RPMI8226 (cell line): ENCODE results near the gene SLC35B2.

ENCODE experiments used
- DNase-seq: peaks from one replicate; pipeline ENCODE4 v3.0.0-alpha.2; 2015

SLC35B2 gene

DNA sequence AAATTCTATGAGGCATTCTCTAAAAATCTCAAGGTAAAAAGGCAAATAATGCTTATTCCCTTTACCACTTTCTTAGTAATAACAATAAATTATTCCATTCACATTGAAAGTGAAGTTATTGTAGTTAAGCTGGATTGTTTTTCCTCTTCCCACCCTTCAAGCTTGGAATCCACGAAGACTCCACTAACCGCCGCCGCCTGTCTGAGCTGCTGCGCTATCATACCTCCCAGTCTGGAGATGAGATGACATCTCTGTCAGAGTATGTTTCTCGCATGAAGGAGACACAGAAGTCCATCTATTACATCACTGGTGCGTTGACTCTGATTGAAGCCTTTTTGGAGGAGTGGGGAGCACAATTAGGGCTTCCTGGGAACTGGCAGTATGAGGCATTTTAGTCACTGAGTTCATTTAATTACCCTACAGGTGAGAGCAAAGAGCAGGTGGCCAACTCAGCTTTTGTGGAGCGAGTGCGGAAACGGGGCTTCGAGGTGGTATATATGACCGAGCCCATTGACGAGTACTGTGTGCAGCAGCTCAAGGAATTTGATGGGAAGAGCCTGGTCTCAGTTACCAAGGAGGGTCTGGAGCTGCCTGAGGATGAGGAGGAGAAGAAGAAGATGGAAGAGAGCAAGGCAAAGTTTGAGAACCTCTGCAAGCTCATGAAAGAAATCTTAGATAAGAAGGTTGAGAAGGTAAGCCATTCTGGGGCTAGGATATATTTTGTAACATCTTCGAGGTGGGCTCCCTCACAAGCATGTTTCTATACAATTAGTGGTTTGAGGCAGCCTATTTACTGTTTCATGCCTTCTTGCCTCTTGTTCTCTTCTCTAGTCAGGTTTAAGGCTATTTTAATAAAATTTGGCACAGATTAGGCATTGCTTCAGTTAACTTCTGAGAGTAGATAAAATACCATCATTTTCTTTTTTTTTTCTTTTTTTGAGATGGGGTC, 5.5 kb downstream of the SLC35B2 start:
- DNase-seq, result no peak

DNA sequence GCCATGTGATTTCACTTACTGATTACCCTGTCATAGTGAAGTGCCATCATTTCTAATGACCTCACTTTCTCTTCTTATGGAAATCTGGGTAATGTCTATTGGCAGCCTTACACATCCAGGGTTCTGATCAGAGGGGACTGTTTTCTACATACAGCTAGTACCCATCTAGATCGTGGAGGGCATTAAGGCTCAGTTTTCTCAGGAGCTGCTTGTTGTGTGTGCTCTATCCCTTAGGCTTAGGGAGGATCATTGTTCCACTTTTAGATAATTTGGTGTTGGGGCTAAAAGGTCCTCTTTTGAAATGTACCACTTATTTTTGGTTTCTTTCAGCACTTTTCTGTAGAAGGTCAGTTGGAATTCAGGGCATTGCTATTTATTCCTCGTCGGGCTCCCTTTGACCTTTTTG, 6.6 kb downstream of the SLC35B2 start:
- DNase-seq, result no peak

DNA sequence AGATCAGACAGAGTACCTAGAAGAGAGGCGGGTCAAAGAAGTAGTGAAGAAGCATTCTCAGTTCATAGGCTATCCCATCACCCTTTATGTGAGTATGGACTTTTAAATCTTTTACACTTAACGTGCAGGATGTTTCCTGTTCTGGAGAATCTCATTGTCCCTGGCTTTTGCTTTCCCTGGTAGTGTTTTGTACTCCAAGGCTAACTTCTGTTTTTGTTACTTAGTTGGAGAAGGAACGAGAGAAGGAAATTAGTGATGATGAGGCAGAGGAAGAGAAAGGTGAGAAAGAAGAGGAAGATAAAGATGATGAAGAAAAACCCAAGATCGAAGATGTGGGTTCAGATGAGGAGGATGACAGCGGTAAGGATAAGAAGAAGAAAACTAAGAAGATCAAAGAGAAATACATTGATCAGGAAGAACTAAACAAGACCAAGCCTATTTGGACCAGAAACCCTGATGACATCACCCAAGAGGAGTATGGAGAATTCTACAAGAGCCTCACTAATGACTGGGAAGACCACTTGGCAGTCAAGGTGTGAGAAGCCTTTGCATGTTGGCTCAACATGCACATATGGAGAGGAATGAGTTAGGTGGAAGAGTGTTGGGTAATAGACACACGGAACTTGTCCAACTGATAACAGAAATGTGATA, 7.1 kb downstream of the SLC35B2 start:
- no peak for DNase-seq

DNA sequence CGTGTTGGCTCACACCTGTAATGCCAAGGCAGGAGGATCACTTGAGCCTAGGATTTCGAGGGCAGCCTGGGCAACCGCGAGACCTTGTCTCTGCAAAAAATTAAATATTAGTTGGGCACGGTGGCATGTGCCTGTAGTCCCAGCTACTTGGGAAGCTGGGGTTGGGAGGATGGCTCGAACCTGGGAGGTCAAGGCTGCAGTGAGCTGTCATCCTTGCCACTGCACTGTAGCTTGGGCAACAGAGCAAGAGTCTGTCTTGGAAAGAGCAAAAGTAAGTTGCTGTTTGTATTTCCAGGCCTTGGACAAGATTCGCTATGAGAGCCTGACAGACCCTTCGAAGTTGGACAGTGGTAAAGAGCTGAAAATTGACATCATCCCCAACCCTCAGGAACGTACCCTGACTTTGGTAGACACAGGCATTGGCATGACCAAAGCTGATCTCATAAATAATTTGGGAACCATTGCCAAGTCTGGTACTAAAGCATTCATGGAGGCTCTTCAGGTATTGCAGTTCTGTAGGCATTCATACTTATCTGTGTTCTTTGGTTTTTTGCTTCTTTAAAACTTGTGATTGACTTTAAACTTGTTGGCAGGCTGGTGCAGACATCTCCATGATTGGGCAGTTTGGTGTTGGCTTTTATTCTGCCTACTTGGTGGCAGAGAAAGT, 8.1 kb downstream of the SLC35B2 start:
- no peak for DNase-seq

DNA sequence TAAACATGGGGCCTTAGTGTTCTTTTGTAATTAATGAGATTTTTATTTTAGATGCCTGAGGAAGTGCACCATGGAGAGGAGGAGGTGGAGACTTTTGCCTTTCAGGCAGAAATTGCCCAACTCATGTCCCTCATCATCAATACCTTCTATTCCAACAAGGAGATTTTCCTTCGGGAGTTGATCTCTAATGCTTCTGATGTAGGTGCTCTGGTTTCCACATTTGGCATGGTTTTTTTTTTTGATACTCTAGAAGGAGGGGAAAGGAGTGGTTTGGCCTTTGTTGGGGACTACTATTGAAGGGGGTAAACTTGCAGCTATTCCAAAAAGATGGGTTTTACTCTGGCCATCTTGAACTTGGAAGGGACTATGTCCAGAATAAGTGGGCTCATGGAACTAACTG, 8.7 kb downstream of the SLC35B2 start:
- no peak for DNase-seq

DNA sequence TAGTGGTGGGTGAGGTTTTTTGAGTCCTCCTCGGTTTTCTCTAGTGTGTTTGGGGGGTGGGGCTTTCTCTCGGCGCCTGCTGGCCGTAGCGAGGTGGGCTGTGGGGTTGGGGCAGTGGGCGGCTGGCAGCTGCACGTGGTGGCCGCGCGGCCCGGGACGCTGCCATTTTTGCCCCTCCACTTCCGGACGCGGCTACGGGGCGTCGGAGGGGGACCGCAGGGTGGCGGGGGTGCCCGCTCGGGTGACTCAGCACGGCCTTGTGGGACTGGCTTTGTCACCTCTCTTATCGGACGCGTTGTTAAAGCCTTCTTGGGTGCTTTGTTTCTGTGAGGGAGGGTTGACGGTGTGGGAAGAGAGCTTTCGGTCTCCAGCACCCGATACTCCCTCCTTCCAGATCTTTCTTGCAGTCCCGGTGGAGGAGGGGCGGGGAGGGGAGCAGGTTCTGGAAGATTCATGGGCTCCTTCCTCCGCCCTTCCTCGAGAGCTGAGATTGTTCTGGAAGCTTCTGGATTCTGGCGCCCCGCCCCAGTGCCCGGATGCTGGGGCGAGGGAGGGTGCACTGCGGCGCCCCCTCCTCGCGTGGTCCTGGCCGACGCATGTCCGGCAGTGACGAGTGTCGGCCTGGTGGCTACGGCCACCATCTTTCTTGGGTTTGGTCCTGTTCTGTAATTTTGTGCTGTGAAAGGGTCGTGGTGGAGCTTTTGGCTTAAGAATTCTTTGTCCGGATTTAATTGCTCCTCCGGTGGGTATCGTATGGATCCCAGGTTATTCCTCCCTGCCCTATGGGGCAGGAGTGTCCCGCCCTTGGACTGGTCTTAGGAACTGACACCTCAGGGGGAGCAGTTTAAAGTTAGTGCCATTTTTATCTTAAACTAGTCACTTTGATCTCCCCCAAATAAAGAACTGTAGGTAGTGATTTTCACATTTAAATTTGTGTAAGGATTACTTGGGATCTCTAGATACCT, 9.7 kb downstream of the SLC35B2 start:
- DNase-seq, result peak; percentile 69

DNA sequence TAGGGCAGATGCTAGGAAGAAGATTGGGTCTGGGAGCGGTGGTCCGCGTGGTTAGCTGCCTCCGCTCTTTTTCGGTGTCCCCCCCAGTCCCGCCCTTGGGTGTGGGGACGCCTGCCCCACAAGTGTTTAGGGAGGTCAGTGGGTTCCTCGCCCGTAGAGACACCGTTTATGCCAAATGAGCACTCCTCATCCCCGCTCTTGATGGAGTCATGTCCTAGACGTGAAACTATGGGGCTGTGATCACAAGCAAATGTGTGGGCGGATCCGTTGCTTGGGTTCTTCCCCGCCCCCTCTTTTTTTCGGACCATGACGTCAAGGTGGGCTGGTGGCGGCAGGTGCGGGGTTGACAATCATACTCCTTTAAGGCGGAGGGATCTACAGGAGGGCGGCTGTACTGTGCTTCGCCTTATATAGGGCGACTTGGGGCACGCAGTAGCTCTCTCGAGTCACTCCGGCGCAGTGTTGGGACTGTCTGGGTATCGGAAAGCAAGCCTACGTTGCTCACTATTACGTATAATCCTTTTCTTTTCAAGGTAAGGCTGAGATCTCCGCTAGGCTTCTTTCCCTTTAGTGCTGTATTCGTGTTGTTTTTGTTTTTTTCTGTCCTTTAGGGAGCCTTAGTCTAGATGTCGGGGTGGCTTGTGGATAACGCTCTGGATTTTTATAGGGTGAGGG, 10.5 kb downstream of the SLC35B2 start, which contains the start of gene HSP90AB1:
Gene HSP90AB1 (plus strand): TSS at position 439 of the 675 bp plus-strand sequence. CDS start 1,529 bp downstream, outside the sequence.
- DNase-seq, result peak; percentile 98

DNA sequence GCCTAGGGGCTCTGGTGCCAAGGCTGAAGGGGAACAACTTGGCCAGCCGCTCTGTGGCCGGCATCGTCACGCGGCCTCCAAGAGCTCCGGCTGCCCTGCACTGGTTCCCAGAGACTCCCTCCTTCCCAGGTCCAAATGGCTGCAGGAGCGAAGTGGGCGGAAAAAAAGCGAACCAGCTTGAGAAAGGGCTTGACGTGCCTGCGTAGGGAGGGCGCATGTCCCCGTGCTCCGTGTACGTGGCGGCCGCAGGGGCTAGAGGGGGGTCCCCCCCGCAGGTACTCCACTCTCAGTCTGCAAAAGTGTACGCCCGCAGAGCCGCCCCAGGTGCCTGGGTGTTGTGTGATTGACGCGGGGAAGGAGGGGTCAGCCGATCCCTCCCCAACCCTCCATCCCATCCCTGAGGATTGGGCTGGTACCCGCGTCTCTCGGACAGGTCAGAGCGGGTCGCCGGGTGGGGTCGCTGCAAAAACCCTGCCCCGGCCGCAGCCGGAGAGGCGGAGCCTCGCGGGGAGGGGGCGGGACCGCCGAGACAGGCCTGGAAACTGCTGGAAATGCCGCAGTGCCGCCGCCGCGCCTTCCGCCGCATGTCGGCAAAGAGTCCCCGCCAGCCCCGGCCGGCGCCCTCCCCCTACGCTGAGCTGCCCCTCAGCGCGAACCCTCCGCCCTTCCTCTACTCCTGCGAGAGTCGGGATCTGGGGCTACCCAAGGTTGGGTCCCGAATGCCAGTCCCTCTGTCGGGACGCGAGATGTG, 11.2 kb downstream of the SLC35B2 start:
- DNase-seq, result peak; percentile 89

DNA sequence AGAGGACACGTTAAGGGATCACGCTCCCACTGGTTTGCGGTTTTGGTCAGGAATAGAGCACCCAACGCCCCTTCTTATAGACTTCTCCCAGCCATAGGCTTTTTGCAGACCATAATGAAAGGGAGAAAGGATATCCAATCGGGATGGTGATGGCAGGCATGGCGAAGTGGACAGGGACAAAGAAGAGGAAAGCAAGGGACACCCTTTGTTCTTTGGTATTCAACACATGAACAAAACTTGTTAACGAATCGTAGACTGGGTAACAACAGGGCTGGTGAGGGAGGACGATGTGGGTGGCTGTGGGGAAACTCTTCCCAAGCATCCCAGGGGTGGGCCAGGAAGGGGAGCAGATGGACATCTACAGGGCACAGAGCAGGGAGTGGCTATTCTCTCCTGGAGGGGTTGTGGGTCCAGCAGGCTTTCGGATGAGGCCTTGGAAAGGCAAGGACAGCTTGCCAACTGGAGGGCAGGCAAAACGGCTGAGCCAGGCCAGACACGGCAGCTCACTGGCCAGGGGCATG, 11.9 kb downstream of the SLC35B2 start:
- no peak for DNase-seq

DNA sequence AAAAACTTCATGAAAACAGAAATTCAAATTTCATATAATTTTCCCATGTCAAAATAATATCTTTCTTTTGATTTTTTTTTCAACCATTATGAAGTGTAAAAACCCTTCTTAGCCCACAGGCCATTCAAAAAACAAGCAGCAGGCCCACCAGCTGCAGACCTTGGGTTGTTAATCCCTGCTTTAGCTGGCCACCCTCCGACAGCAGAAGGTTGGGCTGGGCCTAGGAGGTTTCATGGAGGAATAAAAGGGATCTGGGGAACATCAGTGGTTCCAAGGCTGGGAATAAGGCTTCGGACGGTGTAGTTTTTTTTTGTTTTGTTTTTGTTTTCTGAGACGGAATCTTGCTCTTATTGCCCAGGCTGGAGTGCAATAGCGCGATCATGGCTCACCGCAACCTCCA, 14.0 kb downstream of the SLC35B2 start:
- no peak for DNase-seq

DNA sequence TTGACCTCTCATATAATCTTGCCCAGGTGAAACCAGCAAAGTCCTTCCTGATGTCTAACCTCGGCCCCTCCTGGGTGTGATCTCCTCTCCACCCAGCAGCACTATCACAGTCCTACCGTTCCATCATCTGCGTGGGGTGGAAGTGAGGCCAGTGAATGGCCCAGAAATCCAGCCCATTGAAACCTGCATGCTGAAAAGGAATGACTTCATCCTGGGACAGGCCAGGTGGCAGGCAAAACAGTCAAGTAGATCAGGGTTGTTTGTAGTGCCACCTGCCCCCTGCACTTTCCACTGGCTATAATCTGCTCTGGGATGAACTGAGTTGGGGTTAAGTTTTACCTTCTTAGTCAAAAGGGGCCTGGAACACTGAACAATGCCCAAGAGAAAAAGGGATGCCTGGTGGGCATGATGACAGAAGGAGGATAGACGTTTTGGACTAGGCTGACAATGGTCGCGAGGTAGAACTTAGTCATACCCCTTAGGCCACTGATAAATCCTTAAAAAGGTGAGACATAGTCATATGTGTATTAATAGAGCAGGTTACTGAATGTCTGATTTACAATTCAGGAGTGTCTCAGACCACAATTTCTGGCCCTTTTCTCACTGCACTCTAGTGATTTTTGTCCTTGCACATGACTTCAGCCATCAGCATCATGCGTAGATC, 18.5 kb downstream of the SLC35B2 start:
- no peak for DNase-seq

DNA sequence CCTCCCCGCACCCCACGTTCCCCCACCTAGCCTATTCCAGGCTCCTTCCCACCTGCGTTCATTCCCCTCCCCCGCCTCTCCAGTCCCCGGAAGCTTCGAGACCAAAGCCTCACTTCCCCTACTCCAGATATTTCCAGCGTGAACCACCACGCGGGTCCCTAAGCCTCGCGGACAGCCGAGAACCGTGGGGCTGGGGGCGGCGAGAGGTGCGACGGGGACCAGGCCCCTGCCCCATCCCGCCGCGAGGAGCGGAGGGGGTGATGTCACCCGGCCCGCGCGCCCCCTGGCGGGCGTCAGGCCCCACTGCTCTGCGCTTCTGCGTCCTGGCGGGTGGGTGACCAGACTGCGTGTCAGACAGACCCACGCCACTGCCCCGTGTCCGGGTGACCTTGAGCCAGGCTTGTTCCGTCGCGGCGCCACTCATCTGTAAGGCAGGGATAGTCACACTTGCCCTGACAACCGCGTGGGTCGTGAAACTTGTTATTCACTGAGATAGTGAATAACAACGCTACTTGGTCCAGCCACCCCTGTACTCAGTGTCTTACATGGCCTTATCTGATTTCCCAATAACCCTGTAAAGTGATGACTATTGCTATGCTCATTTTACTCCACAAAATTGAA, 19.4 kb downstream of the SLC35B2 start:
- peak; percentile 84 for DNase-seq

DNA sequence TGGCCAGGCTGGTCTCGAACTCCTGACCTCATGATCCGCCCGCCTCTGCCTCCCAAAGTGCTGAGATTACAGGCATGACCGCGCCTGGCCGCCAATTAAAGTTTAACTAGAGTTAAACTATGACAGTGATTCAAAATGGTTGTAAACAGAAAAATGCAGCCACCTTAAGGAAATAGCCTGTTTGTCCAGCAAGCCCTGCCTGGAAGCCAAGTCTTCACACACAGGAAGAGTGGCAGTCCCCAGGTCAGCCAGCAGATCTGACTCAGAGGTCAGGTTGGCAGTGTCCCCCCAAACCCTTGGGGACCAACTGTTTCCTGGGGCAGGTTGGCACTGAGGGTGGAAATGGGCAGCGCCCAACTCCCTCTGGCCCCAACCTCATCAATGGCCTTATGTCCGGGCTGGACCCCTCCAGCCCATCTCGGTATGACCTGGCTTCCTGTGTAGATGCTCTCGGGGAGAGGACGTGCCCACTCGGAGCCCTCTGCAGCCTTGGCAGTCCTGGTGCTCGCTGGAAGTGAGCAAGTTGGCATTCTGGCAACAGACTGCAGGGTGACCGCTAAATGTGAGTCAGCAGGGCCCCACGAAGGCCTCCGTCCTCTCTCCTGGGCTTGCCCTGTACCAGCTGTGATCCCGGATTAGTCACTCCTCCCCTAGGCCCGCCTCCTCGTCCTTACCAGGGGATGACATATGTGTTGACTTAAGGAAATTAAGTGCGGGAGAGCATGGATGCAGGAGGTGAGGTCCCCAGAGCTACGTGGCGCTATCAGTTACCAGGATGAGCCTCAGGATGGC, 20.1 kb downstream of the SLC35B2 start:
- DNase-seq, result peak; percentile 90

DNA sequence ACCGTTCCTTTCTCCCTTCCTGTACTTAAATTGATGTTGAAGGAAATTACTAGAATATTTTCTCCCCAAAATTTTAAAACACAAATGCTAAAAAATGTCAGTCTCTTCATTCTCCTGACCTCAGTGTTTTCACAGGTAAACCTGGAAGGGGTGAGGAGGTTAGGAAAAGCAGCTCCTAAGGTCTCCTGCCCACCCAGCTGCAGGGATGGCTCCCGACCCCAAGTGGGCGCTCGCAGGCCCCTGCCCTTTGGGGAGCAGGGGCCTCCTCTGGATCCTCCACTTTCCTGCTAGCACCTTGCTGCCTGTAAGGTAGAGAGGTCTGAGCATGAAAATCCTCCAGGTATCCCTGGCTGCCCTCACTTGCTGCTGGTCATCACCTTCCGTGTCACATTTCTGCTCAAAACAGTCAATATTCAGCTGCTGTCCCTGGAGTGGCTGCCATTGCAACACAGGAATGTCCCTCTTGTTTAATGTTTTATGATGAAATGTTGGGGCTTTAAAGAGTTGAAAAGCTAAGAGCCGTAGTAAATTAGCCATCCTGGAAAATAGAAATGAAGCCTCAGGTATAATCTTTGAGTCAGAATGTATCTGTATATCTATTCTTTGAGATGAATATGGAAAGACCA, 21.3 kb downstream of the SLC35B2 start:
- DNase-seq, result no peak

DNA sequence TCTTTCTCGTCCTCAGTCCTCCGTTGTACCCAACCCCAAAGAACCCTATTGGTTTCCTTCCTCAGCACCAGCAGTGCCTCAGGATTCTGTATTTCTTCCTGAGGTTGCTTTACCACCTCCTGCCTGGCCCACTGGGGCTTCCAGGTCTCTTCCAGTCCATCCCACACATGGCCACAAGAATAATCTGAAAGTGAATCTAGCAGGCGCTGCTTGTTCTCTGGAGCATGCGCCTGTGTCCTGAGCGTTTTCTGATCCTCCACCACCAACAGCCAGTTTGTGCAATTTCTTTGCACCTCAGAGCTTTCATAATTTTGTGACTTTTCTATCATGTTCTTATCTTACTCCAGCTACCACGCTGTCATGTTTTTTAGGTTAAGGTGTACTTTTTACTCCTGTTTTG, 22.1 kb downstream of the SLC35B2 start:
- DNase-seq, result no peak

DNA sequence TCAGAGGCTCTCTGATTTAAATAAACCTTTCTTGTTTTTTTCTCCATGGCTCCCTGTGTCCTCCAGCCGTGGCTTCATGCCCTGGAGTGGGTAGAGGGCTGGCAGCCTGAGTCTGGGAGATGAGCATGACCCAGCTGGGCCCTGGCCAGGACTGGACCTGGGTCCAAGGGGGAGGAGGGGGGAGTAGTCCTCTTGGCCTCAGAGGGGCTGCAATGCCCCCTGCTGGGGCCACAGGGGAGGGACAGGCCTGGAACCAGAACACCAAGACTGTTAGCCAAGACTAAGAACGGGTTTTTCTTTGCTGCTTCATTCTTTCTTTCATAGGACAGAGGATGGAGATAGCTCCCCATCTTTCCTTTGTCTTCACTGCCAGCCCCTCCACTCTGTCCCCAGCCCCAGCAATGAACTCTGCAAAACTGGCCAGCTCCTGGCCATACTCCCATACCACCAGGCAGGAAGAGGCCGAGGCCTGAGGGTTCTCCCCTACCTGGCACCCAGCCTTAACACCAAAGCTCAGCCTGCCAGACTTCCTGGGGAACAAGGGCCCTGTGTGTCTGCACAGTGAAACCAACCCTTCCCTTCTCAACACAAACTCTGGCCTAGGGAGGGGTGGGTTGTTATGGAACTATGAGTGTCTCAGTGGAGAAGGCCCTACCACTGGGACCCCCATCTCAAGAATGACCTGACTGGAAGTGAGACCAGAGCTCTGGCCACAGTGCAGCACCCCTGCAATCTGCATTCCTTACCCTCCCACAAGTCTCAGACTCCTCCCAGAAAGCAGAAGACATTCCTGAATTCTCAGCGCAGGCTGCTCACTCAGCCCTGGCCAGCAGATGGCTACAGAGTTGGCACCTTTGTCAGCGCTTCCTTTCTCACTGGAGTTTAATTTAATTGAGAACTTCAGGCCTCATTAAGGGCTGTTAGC, 23.0 kb downstream of the SLC35B2 start:
- DNase-seq, result no peak

DNA sequence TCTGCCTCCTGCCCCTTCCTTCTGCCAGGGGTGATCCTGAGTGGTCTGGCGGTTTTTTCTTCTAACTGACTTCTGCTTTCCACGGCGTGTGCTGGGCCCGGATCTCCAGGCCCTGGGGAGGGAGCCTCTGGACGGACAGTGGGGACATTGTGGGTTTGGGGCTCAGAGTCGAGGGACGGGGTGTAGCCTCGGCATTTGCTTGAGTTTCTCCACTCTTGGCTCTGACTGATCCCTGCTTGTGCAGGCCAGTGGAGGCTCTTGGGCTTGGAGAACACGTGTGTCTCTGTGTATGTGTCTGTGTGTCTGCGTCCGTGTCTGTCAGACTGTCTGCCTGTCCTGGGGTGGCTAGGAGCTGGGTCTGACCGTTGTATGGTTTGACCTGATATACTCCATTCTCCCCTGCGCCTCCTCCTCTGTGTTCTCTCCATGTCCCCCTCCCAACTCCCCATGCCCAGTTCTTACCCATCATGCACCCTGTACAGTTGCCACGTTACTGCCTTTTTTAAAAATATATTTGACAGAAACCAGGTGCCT, 23.7 kb downstream of the SLC35B2 start:
- DNase-seq, result no peak
